SK-N-MC (cell line): ENCODE measurements around the gene ROBO2.
A peak's percentile ranks its signal among the peaks of the same experiment; 100 is the strongest.
"Not testable (repeated sequence)": the region's sequence is repeated elsewhere in the genome, so short reads cannot be mapped to it uniquely, and the experiment has no call there.

Experiments used
- DNase-seq: peaks from one replicate; pipeline ENCODE4 v3.0.0-alpha.2; 2011; ENCODE audit warnings: low read depth, low spot score
- H3K27ac ChIP-seq: fragments of 200-600 bp; sonication (generic); 2 replicates; pipeline ENCODE4 v1.5.1; 2016; ENCODE audit warnings: mixed run types
- H3K36me3 ChIP-seq: fragments of 200-600 bp; sonication (generic); 2 replicates; pipeline ENCODE4 v1.6.1; 2017; ENCODE audit warnings: antibody characterized with exemption, low read length, mixed read lengths; ENCODE audit not compliant: insufficient read depth
- H3K4me3 ChIP-seq: fragments of 200-600 bp; sonication (generic); 2 replicates; pipeline ENCODE4 v1.5.1; 2016
- H3K9ac ChIP-seq: fragments of 200-600 bp; sonication (generic); 2 replicates; pipeline ENCODE4 v1.8.0; 2017; ENCODE audit warnings: mixed run types, mixed read lengths; ENCODE audit not compliant: insufficient read length
- H3K9me3 ChIP-seq: fragments of 200-600 bp; sonication (generic); 2 replicates; pipeline ENCODE4 v1.6.1; 2017; ENCODE audit warnings: low read depth, mild to moderate bottlenecking, antibody characterized with exemption, low read length, moderate library complexity, mixed read lengths
- EZH2 ChIP-seq: fragments of 200-600 bp; sonication (generic); IDR thresholded peaks from one replicate; pipeline ENCODE4 v1.6.1; 2017; ENCODE audit warnings: antibody characterized with exemption
- FOXP2 ChIP-seq: optimal IDR thresholded peaks from 2 replicates; pipeline ENCODE3; 2011; ENCODE audit warnings: mild to moderate bottlenecking, moderate library complexity; ENCODE audit not compliant: insufficient read depth; ENCODE audit errors: extremely low read length, control extremely low read depth
- POLR2AphosphoS5 ChIP-seq: IDR thresholded peaks from 2 replicates; pipeline ENCODE4 v1.6.1; 2012; ENCODE audit warnings: mild to moderate bottlenecking, low read depth, low read length, borderline replicate concordance

Gene ROBO2

GRCh38 chr3:77407441-77407840 is 367.5 kb downstream of the ROBO2 start:
- Histone ChIP-seq H3K9me3 (no peaks in the 10 kb centered on the region), H3K27ac (no peak overlapping the region), H3K36me3 (no peaks in the 10 kb centered on the region), H3K4me3 (no peak overlapping the region), H3K9ac (no peak overlapping the region)
- no peak for DNase-seq
- TF ChIP-seq FOXP2 (no peak), EZH2 (no peak), POLR2AphosphoS5 (no peak)

- not testable (repeated sequence) for H3K36me3 ChIP-seq, H3K4me3 ChIP-seq, H3K9ac ChIP-seq, H3K27ac ChIP-seq, H3K9me3 ChIP-seq, DNase-seq
These were observed 370.4 kb downstream of the ROBO2 start for GRCh38 chr3:77410334-77410733.

- Histone ChIP-seq H3K4me3 (no peak overlapping the region), H3K36me3 (no peaks in the 10 kb centered on the region), H3K9me3 (no peaks in the 10 kb centered on the region), H3K9ac (no peak overlapping the region), H3K27ac (0 out of 2 replicates have a peak overlapping the region, but pooled peaks have one; percentile 87)
- no peak for DNase-seq
- TF ChIP-seq FOXP2 (no peak), EZH2 (no peak), POLR2AphosphoS5 (no peak)
These were observed 371.4 kb downstream of the ROBO2 start for GRCh38 chr3:77411334-77411733.

GRCh38 chr3:77412021-77412438 is 372.1 kb downstream of the ROBO2 start:
- Histone ChIP-seq H3K27ac (peak overlapping the region; percentile 87), H3K36me3 (no peaks in the 10 kb centered on the region), H3K9ac (no peak overlapping the region), H3K9me3 (no peaks in the 10 kb centered on the region), H3K4me3 (0 out of 2 replicates have a peak overlapping the region, but pooled peaks have one; percentile 36)
- no peak for TF ChIP-seq EZH2
- TF ChIP-seq POLR2AphosphoS5, result no peak
- no peak for TF ChIP-seq FOXP2
- no peak for DNase-seq

GRCh38 chr3:77412584-77412983 is 372.7 kb downstream of the ROBO2 start:
- peak overlapping the region; percentile 87 for H3K27ac ChIP-seq
- H3K9ac ChIP-seq, result no peak overlapping the region
- DNase-seq, result no peak
- H3K9me3 ChIP-seq, result no peaks in the 10 kb centered on the region
- H3K36me3 ChIP-seq, result no peaks in the 10 kb centered on the region
- TF ChIP-seq FOXP2 (no peak), POLR2AphosphoS5 (no peak), EZH2 (no peak)
- H3K4me3 ChIP-seq, result 0 out of 2 replicates have a peak overlapping the region, but pooled peaks have one; percentile 36

- TF ChIP-seq FOXP2, result no peak
- TF ChIP-seq EZH2, result no peak
- no peak for TF ChIP-seq POLR2AphosphoS5
- H3K4me3 ChIP-seq, result no peak overlapping the region
These were observed 375.0 kb downstream of the ROBO2 start for GRCh38 chr3:77414881-77415280.

GRCh38 chr3:77420336-77420735 is 380.4 kb downstream of the ROBO2 start:
- Histone ChIP-seq H3K4me3 (no peak overlapping the region), H3K27ac (no peak overlapping the region), H3K9me3 (no peaks in the 10 kb centered on the region), H3K36me3 (no peaks in the 10 kb centered on the region), H3K9ac (no peak overlapping the region)
- DNase-seq, result no peak
- TF ChIP-seq FOXP2 (no peak), POLR2AphosphoS5 (no peak), EZH2 (no peak)

More at GRCh38 chr3:77414881-77415280, 375.0 kb downstream of the ROBO2 start:
- H3K9me3 ChIP-seq, result no peaks in the 10 kb centered on the region
- H3K27ac ChIP-seq, result no peak overlapping the region
- H3K9ac ChIP-seq, result no peak overlapping the region
- no peak for DNase-seq
- no peaks in the 10 kb centered on the region for H3K36me3 ChIP-seq

GRCh38 chr3:77421916-77422315 is 382.0 kb downstream of the ROBO2 start:
- Histone ChIP-seq H3K27ac (peak overlapping the region; percentile 83), H3K9ac (no peak overlapping the region), H3K4me3 (peak overlapping the region; percentile 60), H3K36me3 (no peaks in the 10 kb centered on the region), H3K9me3 (no peaks in the 10 kb centered on the region)
- TF ChIP-seq FOXP2, result no peak
- TF ChIP-seq POLR2AphosphoS5, result peak; percentile 53; the same call in 1 of the 2 replicates
- DNase-seq, result no peak

GRCh38 chr3:77426531-77426930 is 386.6 kb downstream of the ROBO2 start:
- H3K27ac ChIP-seq, result peak overlapping the region; percentile 96
- DNase-seq, result no peak
- 0 out of 2 replicates have a peak overlapping the region, but pooled peaks have one; percentile 28 for H3K4me3 ChIP-seq
- no peaks in the 10 kb centered on the region for H3K9me3 ChIP-seq
- peak; percentile 60; the same call in 1 of the 2 replicates for TF ChIP-seq POLR2AphosphoS5
- TF ChIP-seq FOXP2, result peak; percentile 39
- no peak for TF ChIP-seq EZH2
- peak overlapping the region; percentile 59 for H3K9ac ChIP-seq
- no peaks in the 10 kb centered on the region for H3K36me3 ChIP-seq
